ENCODE measurements around the gene SASH3. TPM values are rescaled to one million over a fixed set of nuclear protein-coding genes. Genes with fewer than 3 reads are reported as not detected.

SASH3 gene
- total and polyA plus RNA-seq, 8 donors, result 0.58 to 12.1 (median 3.5) TPM; not detected in 1

DNA sequence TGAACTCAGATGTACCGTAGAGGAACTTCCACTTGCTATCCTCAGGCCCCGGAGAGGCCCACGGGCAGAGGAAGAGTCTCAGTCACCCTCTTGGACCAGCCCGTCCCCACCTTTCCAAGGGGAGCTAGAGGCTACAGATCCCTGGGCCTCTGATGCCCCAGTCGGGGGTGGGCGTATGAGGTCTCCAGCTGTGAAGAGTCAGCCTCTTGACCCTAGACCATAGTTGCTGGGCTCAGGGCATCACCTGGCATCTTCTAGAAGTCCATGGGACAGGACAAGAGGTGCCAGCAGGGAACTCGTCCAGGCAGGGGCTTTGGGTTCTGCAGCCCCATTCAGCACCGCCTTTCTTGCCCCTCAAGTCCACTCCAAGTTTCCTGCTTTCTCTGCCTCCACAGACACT is 11.6 kb downstream of the SASH3 start:
- Histone ChIP-seq H3K36me3 (peaks cover 0 to 13% (median 3%) of the 10 kb centered on the region in 4 donors), H3K4me3 (no peak overlapping the region), H3K27ac (no peak overlapping the region), H3K9me3 (no peaks in the 10 kb centered on the region), H3K4me1 (no peaks in the 10 kb centered on the region), H3K27me3 (no peaks in the 10 kb centered on the region)
- WGBS, 5 donors, result 76 to 92% (median 81%) methylated on average over 5 to 8 of the region's 8 CpGs
- intact Hi-C loops (cut with DNase I; ENCODE audit: low total_unique reads), result no loop called here
- TF ChIP-seq, protein P1, sequence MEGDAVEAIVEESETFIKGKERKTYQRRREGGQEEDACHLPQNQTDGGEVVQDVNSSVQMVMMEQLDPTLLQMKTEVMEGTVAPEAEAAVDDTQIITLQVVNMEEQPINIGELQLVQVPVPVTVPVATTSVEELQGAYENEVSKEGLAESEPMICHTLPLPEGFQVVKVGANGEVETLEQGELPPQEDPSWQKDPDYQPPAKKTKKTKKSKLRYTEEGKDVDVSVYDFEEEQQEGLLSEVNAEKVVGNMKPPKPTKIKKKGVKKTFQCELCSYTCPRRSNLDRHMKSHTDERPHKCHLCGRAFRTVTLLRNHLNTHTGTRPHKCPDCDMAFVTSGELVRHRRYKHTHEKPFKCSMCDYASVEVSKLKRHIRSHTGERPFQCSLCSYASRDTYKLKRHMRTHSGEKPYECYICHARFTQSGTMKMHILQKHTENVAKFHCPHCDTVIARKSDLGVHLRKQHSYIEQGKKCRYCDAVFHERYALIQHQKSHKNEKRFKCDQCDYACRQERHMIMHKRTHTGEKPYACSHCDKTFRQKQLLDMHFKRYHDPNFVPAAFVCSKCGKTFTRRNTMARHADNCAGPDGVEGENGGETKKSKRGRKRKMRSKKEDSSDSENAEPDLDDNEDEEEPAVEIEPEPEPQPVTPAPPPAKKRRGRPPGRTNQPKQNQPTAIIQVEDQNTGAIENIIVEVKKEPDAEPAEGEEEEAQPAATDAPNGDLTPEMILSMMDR (IDR thresholded peaks at IDR 0.05), result no peak
- TF ChIP-seq EP300 (IDR thresholded peaks at IDR 0.05) (no peak), POLR2AphosphoS5 (IDR thresholded peaks at IDR 0.05) (no peak), POLR2A (IDR thresholded peaks at IDR 0.05) (no peak)
- no peak for DNase-seq

DNA sequence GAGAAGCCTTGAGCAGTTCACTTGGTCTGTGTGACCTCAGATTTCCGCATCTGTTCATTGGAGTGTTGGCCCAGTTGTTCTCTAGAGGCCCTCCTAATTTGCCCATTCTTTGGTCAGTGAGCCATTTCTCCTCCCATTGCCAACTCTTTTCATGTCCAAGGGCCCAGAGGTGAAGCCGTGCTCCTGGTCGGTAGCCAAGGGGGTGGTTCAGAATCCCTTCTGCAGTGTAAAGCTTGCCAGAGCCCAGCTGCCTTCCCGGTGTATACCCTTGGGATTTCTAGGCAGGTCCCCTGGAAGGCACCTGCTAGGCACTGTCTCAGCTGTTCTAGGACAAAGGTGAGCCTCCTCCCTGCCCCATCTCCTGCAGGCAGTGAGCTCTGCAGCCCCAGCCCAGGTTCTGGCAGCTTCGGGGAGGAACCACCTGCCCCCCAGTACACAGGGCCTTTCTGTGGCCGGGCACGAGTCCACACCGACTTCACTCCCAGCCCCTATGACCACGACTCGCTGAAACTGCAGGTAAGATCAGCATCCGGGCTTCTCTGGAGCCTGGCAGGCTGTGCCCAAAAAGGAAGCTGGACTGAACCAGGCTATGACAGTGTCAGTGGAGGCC is 12.3 kb downstream of the SASH3 start:
- Histone ChIP-seq H3K9me3 (no peaks in the 10 kb centered on the region), H3K4me1 (no peaks in the 10 kb centered on the region), H3K27me3 (no peaks in the 10 kb centered on the region), H3K4me3 (no peak overlapping the region), H3K36me3 (peaks cover 0 to 13% (median 3%) of the 10 kb centered on the region in 4 donors), H3K27ac (no peak overlapping the region)
- DNase-seq, result no peak
- WGBS, 5 donors, result 71 to 95% (median 76%) methylated on average over 6 to 11 of the region's 11 CpGs
- no peak for TF ChIP-seq EP300 (IDR thresholded peaks at IDR 0.05)
- no peak for TF ChIP-seq POLR2AphosphoS5 (IDR thresholded peaks at IDR 0.05)
- TF ChIP-seq, protein P1 (IDR thresholded peaks at IDR 0.05), result no peak
- TF ChIP-seq POLR2A (IDR thresholded peaks at IDR 0.05), result no peak
- intact Hi-C loops (cut with DNase I; ENCODE audit: low total_unique reads), result no loop called here

DNA sequence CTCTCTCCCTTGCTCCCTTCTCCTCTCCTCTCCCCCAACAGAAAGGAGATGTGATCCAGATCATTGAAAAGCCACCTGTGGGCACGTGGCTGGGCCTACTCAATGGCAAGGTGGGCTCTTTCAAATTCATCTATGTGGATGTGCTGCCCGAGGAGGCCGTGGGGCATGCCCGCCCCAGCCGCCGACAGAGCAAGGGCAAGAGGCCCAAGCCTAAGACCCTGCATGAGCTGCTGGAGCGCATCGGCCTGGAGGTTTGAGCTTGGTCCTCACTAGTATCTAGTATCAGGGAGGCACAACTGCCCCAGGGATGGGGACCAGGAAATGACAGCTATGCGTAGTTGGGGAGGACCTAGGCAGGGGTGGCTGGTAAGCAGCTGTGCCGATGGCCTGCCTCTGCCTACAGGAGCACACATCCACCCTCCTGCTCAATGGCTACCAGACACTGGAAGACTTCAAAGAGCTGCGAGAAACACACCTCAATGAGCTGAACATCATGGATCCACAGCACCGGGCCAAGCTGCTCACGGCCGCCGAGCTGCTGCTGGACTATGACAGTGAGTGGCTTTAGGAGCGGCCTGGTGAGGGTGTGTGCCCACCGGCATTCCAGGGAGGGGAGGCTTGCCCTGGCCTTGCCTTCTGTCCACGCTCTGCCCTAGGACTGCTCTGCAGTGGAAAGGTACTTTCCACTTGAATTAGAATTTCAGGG is 13.0 kb downstream of the SASH3 start:
- no peak overlapping the region for H3K4me3 ChIP-seq
- H3K27ac ChIP-seq, result no peak overlapping the region
- intact Hi-C loops (cut with DNase I; ENCODE audit: low total_unique reads), result no loop called here
- no peak for DNase-seq
- H3K4me1 ChIP-seq, result no peaks in the 10 kb centered on the region
- WGBS, 5 donors, result 88 to 97% (median 95%) methylated on average over 8 to 18 of the region's 18 CpGs
- TF ChIP-seq POLR2AphosphoS5 (IDR thresholded peaks at IDR 0.05) (no peak), POLR2A (IDR thresholded peaks at IDR 0.05) (no peak), EP300 (IDR thresholded peaks at IDR 0.05) (no peak)
- TF ChIP-seq, protein P1 (IDR thresholded peaks at IDR 0.05), result no peak
- H3K27me3 ChIP-seq, result no peaks in the 10 kb centered on the region
- no peaks in the 10 kb centered on the region for H3K9me3 ChIP-seq
- peaks cover 0 to 16% (median 3%) of the 10 kb centered on the region in 4 donors for H3K36me3 ChIP-seq

DNA sequence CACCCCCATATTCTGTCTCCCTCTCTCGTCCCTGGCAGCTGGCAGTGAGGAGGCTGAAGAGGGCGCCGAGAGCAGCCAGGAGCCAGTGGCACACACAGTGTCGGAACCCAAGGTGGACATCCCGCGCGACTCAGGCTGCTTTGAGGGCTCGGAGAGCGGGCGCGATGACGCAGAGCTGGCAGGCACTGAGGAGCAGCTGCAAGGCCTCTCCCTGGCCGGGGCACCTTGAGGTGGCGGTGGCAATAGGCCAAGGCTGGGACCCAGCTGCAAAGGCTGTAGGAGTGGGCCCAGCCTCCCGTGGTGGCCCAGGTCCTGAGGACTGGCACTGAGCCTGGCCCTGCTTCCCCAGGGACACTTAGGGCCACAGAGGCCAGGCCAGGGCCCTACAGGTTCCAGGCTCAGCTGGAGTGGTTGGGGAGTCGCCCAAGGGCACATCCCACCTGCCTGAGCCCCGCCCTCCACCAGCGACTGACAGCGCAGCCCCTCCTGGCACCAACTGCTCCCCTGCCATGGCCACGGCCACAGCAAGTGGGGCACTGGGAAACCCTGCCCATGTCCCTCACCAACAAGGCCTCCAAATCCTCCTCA is 13.9 kb downstream of the SASH3 start:
- Histone ChIP-seq H3K4me1 (no peaks in the 10 kb centered on the region), H3K27me3 (no peaks in the 10 kb centered on the region), H3K4me3 (no peak overlapping the region), H3K36me3 (peaks cover 0 to 23% (median 3%) of the 10 kb centered on the region in 4 donors), H3K9me3 (no peaks in the 10 kb centered on the region), H3K27ac (no peak overlapping the region)
- WGBS, 5 donors, result 79 to 92% (median 86%) methylated on average over 7 to 20 of the region's 20 CpGs
- intact Hi-C loops (cut with DNase I; ENCODE audit: low total_unique reads), result no loop called here
- TF ChIP-seq, protein P1 (IDR thresholded peaks at IDR 0.05), result no peak
- TF ChIP-seq POLR2AphosphoS5 (IDR thresholded peaks at IDR 0.05), result no peak
- TF ChIP-seq POLR2A (IDR thresholded peaks at IDR 0.05), result no peak
- TF ChIP-seq EP300 (IDR thresholded peaks at IDR 0.05), result no peak
- DNase-seq, result no peak

All from stomach (tissue), 9 donors.